Posterior cingulate gyrus (tissue), 11 donors: Measurements from ENCODE around the gene MYOF.

Experiments
- DNase-seq, 10 donors: peaks; one replicate each; pipeline versions ENCODE4 v3.0.0 to v3.0.0-alpha.2; 2020 to 2021; ENCODE audit warnings: mixed read lengths in 3 of 10
- intact Hi-C: fragments of 100-400 bp; cut with DNase I; formaldehyde crosslinking; loops from one replicate; pipeline ENCODE4 v1.15.1; 2023

MYOF gene, protein sequence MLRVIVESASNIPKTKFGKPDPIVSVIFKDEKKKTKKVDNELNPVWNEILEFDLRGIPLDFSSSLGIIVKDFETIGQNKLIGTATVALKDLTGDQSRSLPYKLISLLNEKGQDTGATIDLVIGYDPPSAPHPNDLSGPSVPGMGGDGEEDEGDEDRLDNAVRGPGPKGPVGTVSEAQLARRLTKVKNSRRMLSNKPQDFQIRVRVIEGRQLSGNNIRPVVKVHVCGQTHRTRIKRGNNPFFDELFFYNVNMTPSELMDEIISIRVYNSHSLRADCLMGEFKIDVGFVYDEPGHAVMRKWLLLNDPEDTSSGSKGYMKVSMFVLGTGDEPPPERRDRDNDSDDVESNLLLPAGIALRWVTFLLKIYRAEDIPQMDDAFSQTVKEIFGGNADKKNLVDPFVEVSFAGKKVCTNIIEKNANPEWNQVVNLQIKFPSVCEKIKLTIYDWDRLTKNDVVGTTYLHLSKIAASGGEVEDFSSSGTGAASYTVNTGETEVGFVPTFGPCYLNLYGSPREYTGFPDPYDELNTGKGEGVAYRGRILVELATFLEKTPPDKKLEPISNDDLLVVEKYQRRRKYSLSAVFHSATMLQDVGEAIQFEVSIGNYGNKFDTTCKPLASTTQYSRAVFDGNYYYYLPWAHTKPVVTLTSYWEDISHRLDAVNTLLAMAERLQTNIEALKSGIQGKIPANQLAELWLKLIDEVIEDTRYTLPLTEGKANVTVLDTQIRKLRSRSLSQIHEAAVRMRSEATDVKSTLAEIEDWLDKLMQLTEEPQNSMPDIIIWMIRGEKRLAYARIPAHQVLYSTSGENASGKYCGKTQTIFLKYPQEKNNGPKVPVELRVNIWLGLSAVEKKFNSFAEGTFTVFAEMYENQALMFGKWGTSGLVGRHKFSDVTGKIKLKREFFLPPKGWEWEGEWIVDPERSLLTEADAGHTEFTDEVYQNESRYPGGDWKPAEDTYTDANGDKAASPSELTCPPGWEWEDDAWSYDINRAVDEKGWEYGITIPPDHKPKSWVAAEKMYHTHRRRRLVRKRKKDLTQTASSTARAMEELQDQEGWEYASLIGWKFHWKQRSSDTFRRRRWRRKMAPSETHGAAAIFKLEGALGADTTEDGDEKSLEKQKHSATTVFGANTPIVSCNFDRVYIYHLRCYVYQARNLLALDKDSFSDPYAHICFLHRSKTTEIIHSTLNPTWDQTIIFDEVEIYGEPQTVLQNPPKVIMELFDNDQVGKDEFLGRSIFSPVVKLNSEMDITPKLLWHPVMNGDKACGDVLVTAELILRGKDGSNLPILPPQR (N-terminal part only)

GRCh38 chr10:93482145-93482834 lies at the start of gene MYOF:
Gene MYOF, minus strand, starts transcription at chr10:93482334. Its CDS starts 140 bp downstream, at chr10:93482194.
- DNase-seq: peak in 3 of 10 donors; percentile 27 to 58 (median 35)
- intact Hi-C loops: loop anchor here (1.0 kb wide), 1 partner anchor 106 kb away; no protein-coding TSS in a partner anchor

GRCh38 chr10:93518531-93518930 lies 36.4 kb upstream of the MYOF start:
- intact Hi-C loops: no loop called here
- DNase-seq: no peak

DNA sequence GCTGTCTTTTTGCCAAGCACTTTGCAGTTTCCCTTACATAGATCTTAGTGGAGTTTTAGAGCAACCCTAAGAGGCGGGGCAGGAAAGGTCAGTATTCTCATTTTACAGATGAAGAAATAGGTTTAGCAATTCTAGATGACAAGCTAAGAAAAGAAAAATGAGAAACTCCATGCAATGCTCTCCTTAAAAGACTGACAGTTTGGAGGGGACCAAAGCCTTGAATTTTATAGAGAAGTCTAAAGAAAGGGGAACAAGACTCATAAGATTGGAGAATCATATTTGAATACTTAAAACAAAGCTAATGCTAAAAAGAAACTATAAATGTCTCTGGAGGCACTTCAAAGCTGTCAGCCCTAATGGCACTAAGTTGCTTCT lies 33.9 kb upstream of the MYOF start:
- no peak for DNase-seq
- intact Hi-C loops: no loop called here

DNA sequence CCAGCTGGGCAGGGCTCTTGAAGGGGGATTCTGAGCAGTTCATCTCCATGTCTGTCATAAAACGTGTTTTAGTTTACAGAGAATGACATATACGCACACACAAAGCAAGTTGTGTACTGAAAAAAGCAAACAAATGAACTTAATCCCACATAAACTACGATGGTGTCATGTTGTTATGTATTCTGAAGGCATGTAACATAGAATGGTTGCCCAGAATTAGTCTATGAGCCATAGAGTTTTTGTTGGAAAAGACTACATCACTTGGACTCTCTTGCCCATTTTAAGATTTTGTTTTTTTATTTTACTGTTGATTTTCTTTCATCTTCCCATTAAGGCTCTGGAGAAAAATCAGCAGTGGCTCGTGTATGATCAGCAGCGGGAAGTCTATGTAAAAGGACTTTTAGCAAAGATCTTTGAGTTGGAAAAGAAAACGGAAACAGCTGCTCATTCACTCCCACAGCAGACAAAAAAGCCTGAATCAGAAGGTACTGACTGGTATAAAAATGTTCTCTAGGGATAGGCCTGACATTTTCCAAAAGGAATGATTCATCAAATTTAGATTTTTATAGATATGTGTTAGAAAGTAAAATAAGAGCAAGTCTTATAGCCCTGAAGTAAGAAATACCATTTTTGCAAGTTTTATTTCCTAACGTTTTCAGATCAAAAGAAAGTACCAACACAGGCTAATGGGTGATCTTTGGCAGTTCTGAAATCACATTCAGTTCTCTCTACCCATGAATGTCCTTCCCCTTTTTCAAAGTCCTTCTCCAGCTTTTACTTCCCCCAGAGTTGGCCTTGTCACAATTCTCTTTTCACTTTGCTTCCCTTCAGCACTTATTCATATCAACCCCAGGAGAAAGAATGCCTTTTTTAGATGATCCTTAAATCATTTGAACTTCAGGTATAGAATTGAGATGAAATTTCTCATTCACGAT lies 33.2 kb upstream of the MYOF start:
- intact Hi-C loops: no loop called here
- DNase-seq: no peak

DNA sequence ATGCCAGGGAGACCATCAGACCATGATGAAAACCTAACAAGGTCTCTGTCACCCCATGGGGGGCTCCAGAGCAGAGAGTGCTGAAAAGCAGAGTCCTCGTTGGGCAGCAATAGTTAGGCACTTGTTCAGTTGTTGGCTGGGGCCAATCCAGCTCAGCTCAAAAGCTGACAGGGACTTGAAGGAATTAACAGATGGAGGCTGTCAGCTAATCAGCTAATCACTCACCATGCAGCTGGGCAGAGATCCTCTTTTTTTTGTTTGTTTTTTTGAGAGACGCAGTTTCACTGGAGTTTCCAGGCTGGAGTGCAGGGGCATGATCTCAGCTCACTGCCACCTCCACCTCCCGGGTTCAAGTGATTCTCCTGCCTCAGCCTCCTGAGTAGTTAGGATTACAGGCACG lies 32.4 kb upstream of the MYOF start:
- no peak for DNase-seq
- intact Hi-C loops: no loop called here

DNA sequence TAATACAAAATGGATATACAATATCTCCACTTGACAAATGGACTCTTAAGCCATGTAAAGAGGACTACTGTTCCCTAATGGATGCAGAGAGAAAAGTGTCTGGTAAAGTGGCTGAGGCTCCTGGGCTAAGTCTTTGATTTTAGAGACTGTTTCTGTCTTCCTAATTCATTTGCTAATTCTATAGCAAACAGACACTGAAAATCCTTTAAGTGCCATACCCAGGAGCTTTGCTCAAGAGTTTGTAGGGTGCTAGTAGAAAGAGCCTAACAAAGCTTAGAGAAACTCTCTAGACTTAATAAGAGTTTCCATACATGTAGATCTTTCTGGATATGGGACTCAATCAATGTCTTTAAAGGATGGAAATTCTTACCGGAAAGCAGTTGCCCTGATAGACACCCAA lies 31.0 kb upstream of the MYOF start:
- intact Hi-C loops: no loop called here

GRCh38 chr10:93512565-93512964 lies 30.4 kb upstream of the MYOF start:
- intact Hi-C loops: no loop called here
- no peak for DNase-seq

More for the DNA sequence above, 31.0 kb upstream of the MYOF start:
- no peak for DNase-seq

DNA sequence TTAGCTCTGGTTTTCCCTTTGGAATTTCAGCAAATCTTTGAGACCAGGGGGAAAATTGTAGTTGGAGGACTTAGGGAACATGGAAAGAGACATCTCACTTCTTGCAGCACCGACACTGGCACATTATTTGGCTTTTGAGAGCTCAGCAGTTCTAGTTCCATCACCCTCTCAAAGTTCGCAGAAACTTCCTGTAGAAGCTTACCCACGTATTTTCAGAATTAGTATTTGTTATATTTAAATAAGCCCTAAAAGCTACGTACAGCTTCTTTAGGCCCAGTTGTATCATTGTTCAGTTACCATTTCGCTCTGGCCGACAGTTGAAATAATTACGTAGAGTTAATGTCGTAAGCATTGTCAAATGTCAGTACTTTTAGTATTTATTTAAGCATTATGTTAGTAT lies 27.7 kb upstream of the MYOF start:
- intact Hi-C loops: no loop called here
- no peak for DNase-seq

DNA sequence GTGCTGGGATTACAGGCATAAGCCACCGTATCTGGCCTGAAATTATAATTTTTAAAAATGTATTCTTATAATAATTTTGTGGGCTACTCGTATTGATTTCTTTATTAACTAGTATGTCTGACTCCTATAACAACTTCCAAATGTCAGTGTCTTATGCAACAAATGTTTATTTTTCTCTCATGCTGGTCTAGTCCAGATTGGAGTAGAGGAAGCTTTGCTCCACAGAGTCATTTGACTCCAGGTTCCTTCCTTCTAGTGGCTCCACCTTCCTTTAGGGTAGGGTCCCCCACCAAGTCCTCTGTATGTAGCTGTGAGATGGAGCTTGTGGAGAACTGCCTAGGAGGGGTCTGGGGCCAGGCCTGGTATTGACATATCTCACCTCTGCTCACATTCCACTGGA lies 22.9 kb upstream of the MYOF start:
- intact Hi-C loops: no loop called here
- DNase-seq: no peak

DNA sequence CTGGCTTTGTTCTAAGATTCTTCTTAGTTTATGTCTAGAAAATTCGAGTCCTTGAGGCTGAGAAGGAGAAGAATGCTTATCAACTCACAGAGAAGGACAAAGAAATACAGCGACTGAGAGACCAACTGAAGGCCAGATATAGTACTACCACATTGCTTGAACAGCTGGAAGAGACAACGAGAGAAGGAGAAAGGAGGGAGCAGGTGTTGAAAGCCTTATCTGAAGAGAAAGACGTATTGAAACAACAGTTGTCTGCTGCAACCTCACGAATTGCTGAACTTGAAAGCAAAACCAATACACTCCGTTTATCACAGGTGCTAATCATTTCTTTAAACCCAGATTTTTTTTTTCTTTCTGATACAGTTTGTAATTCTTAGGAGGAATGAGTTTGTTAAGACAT lies 20.9 kb upstream of the MYOF start:
- intact Hi-C loops: no loop called here
- DNase-seq: no peak

GRCh38 chr10:93501650-93502049 lies 19.5 kb upstream of the MYOF start:
- no peak for DNase-seq
- intact Hi-C loops: no loop called here

DNA sequence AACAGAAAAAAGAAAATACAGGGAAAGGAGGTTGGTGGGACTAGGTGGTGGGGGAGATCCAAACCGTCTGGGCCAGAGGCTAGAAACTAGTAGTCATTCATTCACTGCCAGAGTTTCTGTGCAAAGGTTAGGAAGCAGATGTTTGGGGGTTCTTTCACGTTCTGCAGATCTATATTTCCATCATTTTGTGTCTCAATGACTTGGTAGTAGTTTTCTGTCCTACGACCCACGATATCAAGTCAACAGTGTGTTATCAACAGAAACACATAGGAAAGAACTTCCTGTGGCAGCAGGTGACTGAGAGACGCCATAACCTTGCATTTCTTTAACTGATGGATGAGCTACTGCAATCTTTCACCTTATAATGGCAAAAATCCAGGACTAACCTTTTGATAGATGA lies 16.0 kb upstream of the MYOF start:
- no peak for DNase-seq
- intact Hi-C loops: no loop called here

DNA sequence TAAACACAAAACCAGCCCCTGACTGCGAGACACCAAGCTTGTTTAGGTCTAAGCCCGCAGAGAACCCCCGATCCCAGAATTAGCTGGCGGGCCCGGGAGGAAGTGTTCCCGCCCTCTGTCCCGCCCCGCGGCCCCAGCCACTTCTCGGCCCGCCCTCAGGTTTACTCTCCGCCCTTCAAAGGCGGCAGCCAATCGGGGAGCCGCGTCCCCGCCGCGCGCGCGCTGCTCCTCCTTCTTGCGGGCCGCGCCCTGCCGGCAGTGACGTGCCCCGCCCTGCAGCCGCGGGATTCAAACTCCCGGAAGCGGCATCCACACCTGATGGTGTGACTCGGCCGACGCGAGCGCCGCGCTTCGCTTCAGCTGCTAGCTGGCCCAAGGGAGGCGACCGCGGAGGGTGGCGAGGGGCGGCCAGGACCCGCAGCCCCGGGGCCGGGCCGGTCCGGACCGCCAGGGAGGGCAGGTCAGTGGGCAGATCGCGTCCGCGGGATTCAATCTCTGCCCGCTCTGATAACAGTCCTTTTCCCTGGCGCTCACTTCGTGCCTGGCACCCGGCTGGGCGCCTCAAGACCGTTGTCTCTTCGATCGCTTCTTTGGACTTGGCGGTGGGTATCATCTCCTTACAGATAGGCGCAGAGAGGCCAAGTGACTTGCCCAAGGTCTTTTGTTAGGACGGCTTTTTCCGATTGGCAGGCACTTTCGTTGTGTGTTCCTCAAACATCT lies 14.3 kb upstream of the MYOF start, which contains the start of gene CEP55:
TSS of gene CEP55 (plus strand) at position 291 of the 720 bp plus-strand sequence. CDS start 3,440 bp downstream, outside the sequence.
- intact Hi-C loops: no loop called here
- peak; percentile 88 to 99 (median 94) for DNase-seq

- DNase-seq: peak in 2 of 10 donors; percentile 10 to 81
- intact Hi-C loops: no loop called here
Observed at GRCh38 chr10:93495654-93496321, 13.7 kb upstream of the MYOF start.

GRCh38 chr10:93494494-93494893 lies 12.4 kb upstream of the MYOF start:
- no peak for DNase-seq
- intact Hi-C loops: no loop called here

GRCh38 chr10:93493162-93493561 lies 11.0 kb upstream of the MYOF start:
- intact Hi-C loops: no loop called here

GRCh38 chr10:93491602-93492121 lies 9.5 kb upstream of the MYOF start:
- intact Hi-C loops: no loop called here
- no peak for DNase-seq

More at GRCh38 chr10:93493162-93493561, 11.0 kb upstream of the MYOF start:
- DNase-seq: peak in 1 of 10 donors; percentile 11
